Measurements from ENCODE around the gene WDFY2. TPM values are rescaled to one million over a fixed set of nuclear protein-coding genes. Genes with fewer than 3 reads are reported as not detected.

WDFY2 gene
- total RNA-seq, 1 donor from 2014 or later: 11.1 TPM

- TF ChIP-seq CTCF (IDR thresholded peaks at IDR 0.05; ENCODE audit: insufficient read depth, low read length, poor library complexity, severe bottlenecking): no peak
- DNase-seq (ENCODE audit: low read depth): no peak
- Histone ChIP-seq H3K4me3 (ENCODE audit: low read depth, low read length) (no peak overlapping the region), H3K27me3 (ENCODE audit: control insufficient read depth, insufficient read depth, low read length) (no peaks in the 10 kb centered on the region), H3K36me3 (ENCODE audit: control insufficient read depth, insufficient read depth, low read length) (no peaks in the 10 kb centered on the region)
Observed at GRCh38 chr13:51726446-51727193, 142.4 kb downstream of the WDFY2 start.

GRCh38 chr13:51727634-51728274 is 143.5 kb downstream of the WDFY2 start:
- H3K27me3 ChIP-seq (ENCODE audit: control insufficient read depth, insufficient read depth, low read length): no peaks in the 10 kb centered on the region
- no peak for DNase-seq (ENCODE audit: low read depth)
- no peak for TF ChIP-seq CTCF (IDR thresholded peaks at IDR 0.05; ENCODE audit: insufficient read depth, low read length, poor library complexity, severe bottlenecking)
- H3K4me3 ChIP-seq (ENCODE audit: low read depth, low read length): no peak overlapping the region
- H3K36me3 ChIP-seq (ENCODE audit: control insufficient read depth, insufficient read depth, low read length): no peaks in the 10 kb centered on the region

GRCh38 chr13:51728275-51728673 is 144.0 kb downstream of the WDFY2 start:
- DNase-seq (ENCODE audit: low read depth): no peak
- no peak for TF ChIP-seq CTCF (IDR thresholded peaks at IDR 0.05; ENCODE audit: insufficient read depth, low read length, poor library complexity, severe bottlenecking)
- no peak overlapping the region for H3K4me3 ChIP-seq (ENCODE audit: low read depth, low read length)
- no peaks in the 10 kb centered on the region for H3K27me3 ChIP-seq (ENCODE audit: control insufficient read depth, insufficient read depth, low read length)
- no peaks in the 10 kb centered on the region for H3K36me3 ChIP-seq (ENCODE audit: control insufficient read depth, insufficient read depth, low read length)

- no peak for DNase-seq (ENCODE audit: low read depth)
- no peak overlapping the region for H3K4me3 ChIP-seq (ENCODE audit: low read depth, low read length)
Observed at GRCh38 chr13:51728972-51729371, 144.7 kb downstream of the WDFY2 start.

GRCh38 chr13:51729866-51730553 is 145.7 kb downstream of the WDFY2 start:
- TF ChIP-seq CTCF (IDR thresholded peaks at IDR 0.05; ENCODE audit: insufficient read depth, low read length, poor library complexity, severe bottlenecking): no peak
- Histone ChIP-seq H3K4me3 (ENCODE audit: low read depth, low read length) (no peak overlapping the region), H3K36me3 (ENCODE audit: control insufficient read depth, insufficient read depth, low read length) (no peaks in the 10 kb centered on the region), H3K27me3 (ENCODE audit: control insufficient read depth, insufficient read depth, low read length) (no peaks in the 10 kb centered on the region)
- DNase-seq (ENCODE audit: low read depth): peak; percentile 70

More at GRCh38 chr13:51728972-51729371, 144.7 kb downstream of the WDFY2 start:
- H3K36me3 ChIP-seq (ENCODE audit: control insufficient read depth, insufficient read depth, low read length): no peaks in the 10 kb centered on the region
- no peak for TF ChIP-seq CTCF (IDR thresholded peaks at IDR 0.05; ENCODE audit: insufficient read depth, low read length, poor library complexity, severe bottlenecking)
- H3K27me3 ChIP-seq (ENCODE audit: control insufficient read depth, insufficient read depth, low read length): no peaks in the 10 kb centered on the region
